B cell (primary cell): ENCODE measurements around the gene HCN1. TPM values are rescaled to one million over a fixed set of nuclear protein-coding genes. Genes with fewer than 3 reads are reported as not detected.

Experiments used
- ATAC-seq: fragments of 200-7000 bp; cut with Tn5 transposase; one replicate; pipeline ENCODE4 v1.10.0; 2021; ENCODE audit warnings: low read depth, mild to moderate bottlenecking, moderate number of reproducible peaks, moderate library complexity
- CTCF ChIA-PET: fragments of 350-600 bp; sonication (Branson Sonifier 250); formaldehyde crosslinking; loops from one replicate; lab custom pipeline; 2021; ENCODE audit warnings: antibody characterized with exemption, inconsistent platforms; lab: Charles Lee
- POLR2A ChIA-PET: fragments of 350-600 bp; sonication (Branson Sonifier 250); formaldehyde crosslinking; loops from one replicate; lab custom pipeline; 2021; ENCODE audit warnings: antibody characterized with exemption; lab: Charles Lee
- DNase-seq: peaks from one replicate; pipeline ENCODE4 v3.0.0; 2013
- H2AFZ ChIP-seq: 2 replicates; pipeline ENCODE4 v1.6.1; 2012; ENCODE audit warnings: mild to moderate bottlenecking, low read depth, low read length; ENCODE audit not compliant: insufficient read depth, poor library complexity, severe bottlenecking
- H3K27ac ChIP-seq, 2 donors: 1 replicate in 1 of 2; 2 replicates in 1 of 2; pipeline ENCODE4 v1.5.1; 2012 to 2013; ENCODE audit warnings: low read length in 2 of 2, mild to moderate bottlenecking in 2 of 2, moderate library complexity in 1 of 2
- H3K27me3 ChIP-seq, 4 experiments: fragments of 200-600 bp in 1 of 4; sonication (generic) in 1 of 4; replicated peaks in 1 of 4; 1 replicate in 2 of 4; 2 replicates in 2 of 4; pipeline versions ENCODE4 v1.6.1 to v1.7.0; 2013 to 2016; ENCODE audit warnings: low read length in 3 of 4, mild to moderate bottlenecking in 2 of 4, mixed read lengths in 1 of 4, moderate library complexity in 1 of 4; ENCODE audit not compliant: insufficient read depth in 4 of 4, control insufficient read depth in 3 of 4; ENCODE audit errors: control extremely low read depth in 1 of 4
- H3K36me3 ChIP-seq, 2 experiments: replicated peaks in 1 of 2; 1 replicate in 1 of 2; 2 replicates in 1 of 2; pipeline versions ENCODE4 v1.6.1 to v1.7.1; 2013; ENCODE audit warnings: low read length in 1 of 2; ENCODE audit not compliant: insufficient read depth in 2 of 2, control insufficient read depth in 1 of 2; ENCODE audit errors: control extremely low read depth in 1 of 2, extremely low read depth in 1 of 2
- H3K4me1 ChIP-seq, 2 donors: fragments of 200-600 bp in 1 of 2; sonication (generic) in 1 of 2; 1 replicate in 1 of 2; 2 replicates in 1 of 2; pipeline versions ENCODE4 v1.5.1 to v1.6.1; 2013 to 2017; ENCODE audit warnings: low read length in 2 of 2; ENCODE audit not compliant: control insufficient read depth in 2 of 2, insufficient read depth in 2 of 2
- H3K4me2 ChIP-seq: replicated peaks from 2 replicates; pipeline ENCODE3; 2012; ENCODE audit warnings: mild to moderate bottlenecking, low read depth, low read length; ENCODE audit not compliant: poor library complexity, severe bottlenecking
- H3K4me3 ChIP-seq, 5 experiments: fragments of 200-600 bp in 1 of 5; sonication (generic) in 1 of 5; 1 replicate in 3 of 5; 2 replicates in 2 of 5; pipeline versions ENCODE4 v1.5.1 to v1.7.0; 2011 to 2016; ENCODE audit warnings: low read length in 4 of 5, mild to moderate bottlenecking in 4 of 5, low read depth in 2 of 5, control low read depth in 1 of 5, moderate library complexity in 1 of 5; ENCODE audit not compliant: insufficient read depth in 1 of 5; ENCODE audit errors: control extremely low read depth in 1 of 5, extremely low read depth in 1 of 5
- H3K79me2 ChIP-seq: fragments of 200-600 bp; sonication (generic); one replicate; pipeline ENCODE4 v1.6.0; 2016; ENCODE audit warnings: low read length; ENCODE audit not compliant: control insufficient read depth, insufficient read depth
- H3K9ac ChIP-seq: fragments of 200-600 bp; sonication (generic); 2 replicates; pipeline ENCODE4 v1.6.1; 2017; ENCODE audit warnings: mild to moderate bottlenecking, low read length, moderate library complexity
- H3K9me3 ChIP-seq, 3 donors: one replicate each; pipeline versions ENCODE4 v1.6.1 to v1.7.1; 2013; ENCODE audit warnings: low read length in 2 of 3; ENCODE audit not compliant: control insufficient read depth in 2 of 3, insufficient read depth in 1 of 3; ENCODE audit errors: control extremely low read depth in 1 of 3
- H4K20me1 ChIP-seq: 2 replicates; pipeline ENCODE4 v1.6.0; 2012; ENCODE audit warnings: mild to moderate bottlenecking, low read length; ENCODE audit not compliant: insufficient read depth, control insufficient read depth, poor library complexity, severe bottlenecking
- H3K27ac Mint-ChIP-seq: one replicate; pipeline ENCODE4 v1.8.0; 2021; ENCODE audit warnings: mixed read lengths
- H3K27me3 Mint-ChIP-seq: one replicate; pipeline ENCODE4 v1.8.0; 2021; ENCODE audit warnings: mixed read lengths
- H3K4me1 Mint-ChIP-seq: one replicate; pipeline ENCODE4 v1.8.0; 2021; ENCODE audit warnings: mixed read lengths
- H3K4me3 Mint-ChIP-seq: one replicate; pipeline ENCODE4 v1.8.0; 2021; ENCODE audit warnings: mixed read lengths
- H3K9me3 Mint-ChIP-seq: one replicate; pipeline ENCODE4 v1.8.0; 2022; ENCODE audit warnings: mixed read lengths; ENCODE audit not compliant: insufficient read depth
- CTCF ChIP-seq: fragments of 200-600 bp; IDR thresholded peaks from one replicate; pipeline ENCODE4 v1.8.0; 2022; ENCODE audit warnings: antibody characterized with exemption, mild to moderate bottlenecking
- EZH2 ChIP-seq: IDR thresholded peaks from 2 replicates; pipeline ENCODE4 v1.6.1; 2012; ENCODE audit warnings: borderline replicate concordance, low read depth, mild to moderate bottlenecking, moderate library complexity, low read length; ENCODE audit not compliant: insufficient read depth, poor library complexity, severe bottlenecking
- WGBS: methylation state at CpG from one replicate; pipeline ENCODE4 v1.1.5; 2013; ENCODE audit warnings: missing lambda C conversion rate; ENCODE audit not compliant: insufficient coverage; 5-methylcytosine and 5-hydroxymethylcytosine counted together
- intact Hi-C: fragments of 100-400 bp; cut with micrococcal nuclease; formaldehyde crosslinking; loops from one replicate; pipeline ENCODE4 v1.10.0; 2022
- polyA plus RNA-seq: library from polyadenylated mRNA; depleted of rRNA; stranded (reverse); fragments of >200 nt; gene quantifications from 2 replicates; pipeline ENCODE4 v1.2.3, GENCODE V29; 2012
- total RNA-seq, 2 donors: library from RNA; stranded (reverse); fragments of 120-200 nt in 1 of 2; gene quantifications; 1 replicate in 1 of 2; 2 replicates in 1 of 2; pipeline versions ENCODE4 v1.2.3 to v1.2.4, GENCODE V29; 2013 to 2022

The HCN1 gene
- total and polyA plus RNA-seq, 2 donors (not counting 1 experiment from before 2014, with no cell fraction given): not detected

- Histone ChIP-seq H3K4me3 (no peak overlapping the region), H3K9ac (no peak overlapping the region), H4K20me1 (no peaks in the 10 kb centered on the region), H3K4me2 (no peak overlapping the region), H3K79me2 (no peaks in the 10 kb centered on the region), H2AFZ (no peak overlapping the region), H3K27ac (no peak overlapping the region), H3K27me3 (no peaks in the 10 kb centered on the region), H3K4me1 (no peaks in the 10 kb centered on the region), H3K9me3 (no peaks in the 10 kb centered on the region), H3K36me3 (no peaks in the 10 kb centered on the region)
- TF ChIP-seq EZH2: no peak
- TF ChIP-seq CTCF: no peak
- ATAC-seq (no peak), DNase-seq (no peak)
- Mint-ChIP-seq H3K4me1 (no peaks in the 10 kb centered on the region), H3K27ac (no peak overlapping the region), H3K27me3 (no peaks in the 10 kb centered on the region), H3K4me3 (no peak overlapping the region), H3K9me3 (peaks cover 4% of the 10 kb centered on the region)
- ChIA-PET CTCF (no interaction called here), POLR2A (no interaction called here)
- intact Hi-C loops: no loop called here
- WGBS: 92% methylated on average over 1 of the region's 2 CpGs
Observed at GRCh38 chr5:45414620-45415573, 281.3 kb downstream of the HCN1 start.

GRCh38 chr5:45411971-45412612 lies 284.1 kb downstream of the HCN1 start:
- Histone ChIP-seq H3K36me3 (no peaks in the 10 kb centered on the region), H3K79me2 (no peaks in the 10 kb centered on the region), H3K9me3 (peaks cover 0 to 3% (median 0%) of the 10 kb centered on the region in 3 donors), H3K27me3 (no peaks in the 10 kb centered on the region), H3K4me2 (no peak overlapping the region), H3K27ac (no peak overlapping the region), H3K9ac (no peak overlapping the region), H2AFZ (no peak overlapping the region), H3K4me1 (no peaks in the 10 kb centered on the region), H3K4me3 (no peak overlapping the region), H4K20me1 (no peaks in the 10 kb centered on the region)
- WGBS: 100% methylated on average over 2 of the region's 3 CpGs
- CTCF ChIA-PET: no interaction called here
- Mint-ChIP-seq H3K27me3 (no peaks in the 10 kb centered on the region), H3K27ac (no peak overlapping the region), H3K4me3 (no peak overlapping the region), H3K9me3 (peaks cover 2% of the 10 kb centered on the region), H3K4me1 (no peaks in the 10 kb centered on the region)
- no peak for TF ChIP-seq EZH2
- TF ChIP-seq CTCF: no peak
- DNase-seq (no peak), ATAC-seq (no peak)
- POLR2A ChIA-PET: no interaction called here
- intact Hi-C loops: no loop called here
